Lung (tissue), 12 donors: ENCODE results near the gene C16orf92. TPM values are rescaled to one million over a fixed set of nuclear protein-coding genes. Genes with fewer than 3 reads are reported as not detected.

Source experiments
- ATAC-seq: fragments of 200-7000 bp; cut with Tn5 transposase; one replicate; pipeline ENCODE4 v1.9.1; 2020; ENCODE audit warnings: moderate number of reproducible peaks; ENCODE audit not compliant: insufficient read depth, low FRiP score
- DNase-seq, 3 donors: peaks; one replicate each; pipeline ENCODE4 v3.0.0-alpha.2; 2013 to 2017
- H3K27ac ChIP-seq, 2 donors: one replicate each; pipeline ENCODE4 v1.5.1; 2013; ENCODE audit warnings: mild to moderate bottlenecking in 2 of 2, moderate library complexity in 2 of 2, control low read depth in 1 of 2, inconsistent platforms in 1 of 2, low read depth in 1 of 2, low read length in 1 of 2
- H3K27me3 ChIP-seq, 3 donors: one replicate each; pipeline ENCODE4 v1.5.1; 2013; ENCODE audit warnings: low read length in 2 of 3; ENCODE audit not compliant: control insufficient read depth in 3 of 3, insufficient read depth in 3 of 3
- H3K36me3 ChIP-seq, 4 donors: one replicate each; pipeline ENCODE4 v1.5.1; 2013; ENCODE audit warnings: low read length in 4 of 4, mild to moderate bottlenecking in 1 of 4, moderate library complexity in 1 of 4; ENCODE audit not compliant: control insufficient read depth in 4 of 4, insufficient read depth in 4 of 4
- H3K4me1 ChIP-seq, 5 donors: one replicate each; pipeline ENCODE4 v1.5.1; 2013; ENCODE audit warnings: low read length in 5 of 5, mild to moderate bottlenecking in 2 of 5, moderate library complexity in 1 of 5; ENCODE audit not compliant: control insufficient read depth in 5 of 5, insufficient read depth in 5 of 5
- H3K4me3 ChIP-seq: one replicate; pipeline ENCODE4 v1.5.1; 2013; ENCODE audit warnings: mild to moderate bottlenecking, control low read depth, moderate library complexity
- H3K9ac ChIP-seq, 2 donors: one replicate each; pipeline ENCODE4 v1.5.1; 2013; ENCODE audit warnings: low read length in 2 of 2, control low read depth in 1 of 2; ENCODE audit not compliant: insufficient read depth in 1 of 2
- H3K9me3 ChIP-seq, 4 donors: one replicate each; pipeline ENCODE4 v1.5.1; 2013; ENCODE audit warnings: low read length in 3 of 4, mild to moderate bottlenecking in 1 of 4, moderate library complexity in 1 of 4; ENCODE audit not compliant: control insufficient read depth in 4 of 4, insufficient read depth in 3 of 4
- CTCF ChIP-seq: IDR thresholded peaks from 2 replicates; pipeline ENCODE4 v1.5.1; 2012; ENCODE audit warnings: mild to moderate bottlenecking; ENCODE audit errors: control extremely low read depth, extremely low read depth
- WGBS, 2 donors: extraction: QIAGEN DNeasy Blood & Tissue Kit; methylation state at CpG; one replicate each; pipeline ENCODE4 v1.1.7; 2013; 5-methylcytosine and 5-hydroxymethylcytosine counted together
- polyA plus RNA-seq, 2 donors: library from polyadenylated mRNA; stranded (reverse); fragments of 200-250 nt; gene quantifications; one replicate each; pipeline ENCODE4 v1.2.1, GENCODE V29; 2013
- total RNA-seq, 2 donors: library from RNA; depleted of rRNA in 1 of 2; stranded (reverse); fragments of >200 nt in 1 of 2; gene quantifications; one replicate each; pipeline ENCODE4 v1.2.1, GENCODE V29; 2014 to 2021
- donor health status: control.
- donor health status: control.
- donor health status: Bipolar disorder and iron deficiency.
- donor health status: healthy.
- donor health status: DM: yes; HTN: yes; CAD: no.

C16orf92 gene
- total and polyA plus RNA-seq, 4 donors, result not detected

- no peak for TF ChIP-seq CTCF
- Histone ChIP-seq H3K4me1 (no peaks in the 10 kb centered on the region), H3K4me3 (no peak overlapping the region), H3K27ac (no peak overlapping the region), H3K9ac (no peak overlapping the region), H3K36me3 (no peaks in the 10 kb centered on the region), H3K9me3 (no peaks in the 10 kb centered on the region), H3K27me3 (peaks cover 0 to 2% (median 0%) of the 10 kb centered on the region in 3 donors)
- DNase-seq (peak in 2 of 3 donors; percentile 68 to 72), ATAC-seq (no peak)
- WGBS, 2 donors, result 23 to 28% methylated on average over 5 of the region's 5 CpGs
Observed at GRCh38 chr16:30041841-30042240, 18.8 kb downstream of the C16orf92 start.

GRCh38 chr16:30046178-30046577 is 23.2 kb downstream of the C16orf92 start:
- no peak overlapping the region for H3K4me3 ChIP-seq
- H3K27me3 ChIP-seq, result peaks cover 0 to 2% (median 0%) of the 10 kb centered on the region in 3 donors
- TF ChIP-seq CTCF, result no peak
- WGBS, 2 donors, result 63 to 73% methylated on average over 8 of the region's 8 CpGs
- no peaks in the 10 kb centered on the region for H3K36me3 ChIP-seq
- no peaks in the 10 kb centered on the region for H3K9me3 ChIP-seq
- H3K9ac ChIP-seq, result no peak overlapping the region
- no peaks in the 10 kb centered on the region for H3K4me1 ChIP-seq
- DNase-seq (no peak), ATAC-seq (no peak)
- no peak overlapping the region for H3K27ac ChIP-seq

GRCh38 chr16:30046588-30046987 is 23.6 kb downstream of the C16orf92 start:
- WGBS, 2 donors, result 94% methylated on average over 1 of the region's 1 CpG
- Histone ChIP-seq H3K9ac (no peak overlapping the region), H3K4me1 (no peaks in the 10 kb centered on the region), H3K9me3 (no peaks in the 10 kb centered on the region), H3K4me3 (no peak overlapping the region), H3K27me3 (peaks cover 0 to 2% (median 0%) of the 10 kb centered on the region in 3 donors), H3K27ac (no peak overlapping the region), H3K36me3 (no peaks in the 10 kb centered on the region)
- DNase-seq, result no peak
- TF ChIP-seq CTCF, result no peak
- no peak for ATAC-seq

GRCh38 chr16:30049871-30050270 is 26.9 kb downstream of the C16orf92 start:
- no peak for TF ChIP-seq CTCF
- peaks cover 0 to 11% (median 3%) of the 10 kb centered on the region in 5 donors for H3K4me1 ChIP-seq
- H3K27ac ChIP-seq, result no peak overlapping the region
- H3K36me3 ChIP-seq, result no peaks in the 10 kb centered on the region
- DNase-seq (no peak), ATAC-seq (no peak)
- H3K9me3 ChIP-seq, result no peaks in the 10 kb centered on the region
- no peak overlapping the region for H3K9ac ChIP-seq
- no peaks in the 10 kb centered on the region for H3K27me3 ChIP-seq
- no peak overlapping the region for H3K4me3 ChIP-seq
- 91 to 96% methylated on average over 8 of the region's 8 CpGs for WGBS, 2 donors
